Hematopoietic multipotent progenitor cell (in vitro differentiated cells): Measurements from ENCODE around the gene PRKCH. TPM values are rescaled to one million over a fixed set of nuclear protein-coding genes. Genes with fewer than 3 reads are reported as not detected.
"Not testable (repeated sequence)": the region's sequence is repeated elsewhere in the genome, so short reads cannot be mapped to it uniquely, and the experiment has no call there.

Source experiments
- DNase-seq, 3 donors: peaks; one replicate each; pipeline ENCODE4 v3.0.0-alpha.2; 2011 to 2015; ENCODE audit warnings: low read depth in 2 of 3, low spot score in 2 of 3
- total RNA-seq: library from RNA; depleted of rRNA; stranded (reverse); fragments of >200 nt; gene quantifications from one replicate; pipeline ENCODE4 v1.2.3, GENCODE V29; 2012

The PRKCH gene
- total RNA-seq, 1 donor = 138 TPM

- no peak for DNase-seq
Observed at GRCh38 chr14:61451891-61452400, 130.6 kb downstream of the PRKCH start.

- no peak for DNase-seq
Observed at GRCh38 chr14:61452452-61452851, 131.1 kb downstream of the PRKCH start.

- no peak for DNase-seq
Observed at GRCh38 chr14:61453103-61453767, 131.9 kb downstream of the PRKCH start.

- DNase-seq = no peak
Observed at GRCh38 chr14:61454545-61454944, 133.2 kb downstream of the PRKCH start.

GRCh38 chr14:61455351-61455750 is 134.0 kb downstream of the PRKCH start:
- DNase-seq = no peak

GRCh38 chr14:61456720-61457119 is 135.3 kb downstream of the PRKCH start:
- peak; percentile 75 to 84 (median 78) for DNase-seq

- no peak for DNase-seq
Observed at GRCh38 chr14:61458766-61459165, 137.4 kb downstream of the PRKCH start.

- DNase-seq = no peak
Observed at GRCh38 chr14:61459229-61459628, 137.8 kb downstream of the PRKCH start.

- DNase-seq = no peak
Observed at GRCh38 chr14:61460063-61460462, 138.7 kb downstream of the PRKCH start.

- no peak for DNase-seq
Observed at GRCh38 chr14:61460718-61461611, 139.6 kb downstream of the PRKCH start.

GRCh38 chr14:61461808-61462275 is 140.5 kb downstream of the PRKCH start:
- peak in 2 of 3 donors; percentile 62 to 83 for DNase-seq

- DNase-seq = no peak
Observed at GRCh38 chr14:61462566-61463193, 141.3 kb downstream of the PRKCH start.

GRCh38 chr14:61463664-61464285 is 142.4 kb downstream of the PRKCH start:
- DNase-seq = no peak

GRCh38 chr14:61464539-61465320 is 143.4 kb downstream of the PRKCH start:
- not testable (repeated sequence) for DNase-seq

- no peak for DNase-seq
Observed at GRCh38 chr14:61466249-61466904, 145.0 kb downstream of the PRKCH start.

- DNase-seq = no peak
Observed at GRCh38 chr14:61466905-61467280, 145.5 kb downstream of the PRKCH start.

GRCh38 chr14:61467296-61467695 is 145.9 kb downstream of the PRKCH start:
- DNase-seq = no peak

- no peak for DNase-seq
Observed at GRCh38 chr14:61468063-61468825, 146.9 kb downstream of the PRKCH start.

GRCh38 chr14:61469781-61470180 is 148.4 kb downstream of the PRKCH start:
- DNase-seq = no peak
